DMS79 treated with DMSO at 0.1 percent for 48 hours (cell line): Measurements from ENCODE around the gene ZNF546.
"Not testable (repeated sequence)": the region's sequence is repeated elsewhere in the genome, so short reads cannot be mapped to it uniquely, and the experiment has no call there.

Experiments used
- DNase-seq: peaks from one replicate; lab custom pipeline; 2025; lab: John Stamatoyannopoulos, UW

Gene ZNF546

DNA sequence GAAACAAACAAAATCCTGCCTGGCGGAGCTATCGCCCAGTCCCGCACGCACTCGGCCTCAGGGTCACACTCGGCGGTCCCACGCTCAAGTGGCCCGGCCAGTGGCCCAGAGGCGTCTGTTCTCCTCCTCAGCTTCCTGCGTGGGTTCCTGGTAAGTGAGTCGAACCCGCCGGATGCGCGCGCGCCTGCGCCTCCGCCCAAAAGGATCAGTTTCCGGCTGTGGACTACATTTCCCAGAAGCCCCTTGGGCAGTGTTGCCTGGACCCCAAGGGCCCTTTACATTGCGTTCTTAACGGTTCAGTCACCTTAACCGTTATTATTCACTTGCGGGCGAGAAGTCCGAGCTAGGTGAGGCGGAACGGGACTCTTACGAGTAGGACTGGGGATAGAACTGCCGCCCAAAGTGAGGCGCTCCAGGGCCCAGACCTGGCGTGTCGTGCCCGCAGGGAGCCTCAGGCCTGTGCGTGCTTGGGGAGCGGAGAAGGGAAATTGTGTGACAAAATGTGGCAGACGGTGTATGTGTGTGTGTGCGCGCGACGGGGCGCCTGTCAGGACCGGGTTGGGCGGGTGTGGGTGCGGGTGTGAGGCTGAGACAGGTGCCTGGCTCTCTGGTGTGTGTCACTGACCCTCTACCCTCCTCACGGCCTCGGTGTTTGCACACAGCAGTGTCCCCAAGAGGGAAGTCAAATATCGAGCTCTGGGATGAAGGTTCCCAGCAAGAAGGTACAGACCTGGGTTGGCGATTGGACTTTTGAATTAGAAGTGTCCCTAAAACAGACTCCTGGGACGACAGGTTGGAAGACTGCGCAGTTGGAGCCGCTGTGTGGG, at the start of gene ZNF546:
ZNF546 (plus strand) TSS at position 250 of the 827 bp plus-strand sequence. CDS start 1,267 bp downstream, outside the sequence.
- DNase-seq, result peak; percentile 88

DNA sequence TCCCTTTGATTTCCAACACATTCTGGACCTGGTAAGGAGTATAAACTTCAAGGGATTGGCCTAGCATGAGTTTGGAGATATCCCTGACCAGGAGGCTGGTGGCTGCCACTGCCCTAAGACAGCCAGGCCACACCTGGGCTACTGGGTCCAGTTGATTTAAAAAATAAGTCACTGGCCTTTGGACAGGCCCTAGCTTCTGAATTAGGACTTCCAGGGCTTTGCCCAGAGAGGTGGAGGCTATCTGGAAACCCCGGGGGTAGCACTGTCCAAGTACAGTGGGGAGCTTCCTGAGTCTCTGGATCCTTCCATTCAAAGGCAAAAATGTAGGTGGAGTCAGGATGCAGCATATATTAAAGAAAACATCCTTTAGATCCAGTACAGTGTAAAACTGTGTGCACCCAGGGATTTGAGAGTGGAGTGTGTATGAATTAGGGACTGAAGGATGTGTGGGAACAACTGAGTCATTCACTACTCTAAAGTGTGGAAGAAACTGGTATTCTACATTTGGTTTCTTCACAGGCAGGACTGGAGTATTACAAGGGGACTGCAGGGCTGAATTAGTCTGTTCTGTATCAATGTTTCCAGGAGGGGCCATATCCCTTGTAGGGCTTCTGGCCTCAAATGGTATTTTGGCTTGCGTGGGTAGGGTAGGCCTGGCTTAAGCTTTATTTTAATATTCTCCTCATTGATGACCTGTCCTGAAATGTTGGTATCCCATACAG, 47.7 kb upstream of the ZNF546 start:
- no peak for DNase-seq

DNA sequence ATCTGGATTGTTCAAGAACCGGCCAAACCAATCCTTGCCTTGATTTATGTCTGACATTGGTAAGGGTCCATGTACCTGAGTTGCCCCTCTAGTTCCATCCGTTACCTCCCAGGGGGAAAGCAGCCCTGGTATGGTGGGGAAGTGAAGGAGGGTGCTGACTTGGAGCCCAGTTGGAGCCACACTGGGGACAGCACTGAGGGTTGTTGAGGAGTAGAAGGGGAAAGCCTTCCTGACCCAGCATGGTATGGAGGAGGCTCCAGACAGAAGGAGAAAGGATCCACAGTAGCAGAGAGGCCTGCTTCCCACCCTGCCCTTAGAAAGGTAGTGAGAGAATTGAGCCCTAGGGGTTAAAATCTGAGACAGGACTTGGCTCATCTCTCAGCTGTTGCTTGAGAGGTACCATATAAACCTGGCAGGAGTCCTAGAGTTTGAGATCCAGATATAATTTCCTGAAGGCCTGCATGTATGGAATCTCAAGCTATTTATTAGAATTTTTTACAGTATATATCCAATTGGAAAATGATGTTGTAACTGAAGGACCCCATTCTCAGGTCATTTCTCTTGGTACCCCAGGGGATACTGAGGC, 45.7 kb upstream of the ZNF546 start:
- no peak for DNase-seq

DNA sequence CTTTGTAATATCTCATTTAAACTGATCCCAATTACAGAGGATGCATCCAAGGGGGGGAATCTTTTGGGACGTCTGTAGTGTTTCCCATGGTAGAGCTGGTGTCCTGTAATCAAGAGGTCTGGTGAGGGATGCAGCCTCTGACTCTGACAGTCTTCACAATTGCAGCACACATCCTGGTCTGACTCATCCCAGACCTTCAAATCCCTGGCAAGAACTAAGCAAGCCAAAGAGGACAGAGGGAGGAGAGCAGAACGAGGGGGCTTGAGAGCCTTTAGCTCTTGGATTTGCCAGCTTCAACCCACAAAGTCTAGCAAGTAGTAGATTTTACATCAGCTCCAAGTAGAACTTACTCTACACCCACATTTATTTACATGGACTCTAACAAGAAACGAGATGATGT, 45.2 kb upstream of the ZNF546 start:
- DNase-seq, result no peak

DNA sequence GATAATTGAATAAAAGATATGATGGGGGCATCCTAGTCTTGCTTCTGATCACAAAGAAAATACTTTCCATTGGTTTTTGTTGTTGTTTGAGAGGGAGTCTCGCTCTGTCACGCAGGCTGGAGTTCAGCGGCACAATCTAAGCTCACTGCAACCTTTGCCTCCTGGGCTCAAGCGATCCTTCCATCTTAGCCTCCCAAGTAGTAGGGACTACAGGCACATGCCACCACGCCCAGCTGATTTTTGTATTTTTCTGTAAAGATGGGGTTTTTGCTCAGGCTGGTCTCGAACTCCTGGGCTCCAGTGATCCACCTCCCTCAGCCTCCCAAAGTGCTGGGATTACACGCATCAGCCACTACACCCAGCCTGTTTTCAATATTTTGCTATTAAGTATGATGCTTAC, 42.9 kb upstream of the ZNF546 start:
- DNase-seq, result no peak

DNA sequence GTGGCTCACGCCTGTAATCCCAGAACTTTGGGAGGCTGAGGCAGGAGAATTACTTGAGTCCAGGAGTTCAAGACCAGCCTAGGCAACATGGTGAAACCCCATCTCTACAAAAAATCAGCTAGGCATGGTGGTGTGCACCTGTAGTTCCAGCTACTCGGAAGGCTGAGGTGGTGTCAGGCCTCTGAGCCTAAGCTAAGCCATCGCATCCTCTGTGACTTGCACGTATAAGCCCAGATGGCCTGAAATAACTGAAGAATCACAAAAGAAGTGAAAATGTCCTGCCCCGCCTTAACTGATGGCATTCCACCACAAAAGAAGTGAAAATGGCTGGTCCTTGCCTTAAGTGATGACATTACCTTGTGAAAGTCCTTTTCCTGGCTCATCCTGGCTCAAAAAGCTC, 39.0 kb upstream of the ZNF546 start:
- not testable (repeated sequence) for DNase-seq

DNA sequence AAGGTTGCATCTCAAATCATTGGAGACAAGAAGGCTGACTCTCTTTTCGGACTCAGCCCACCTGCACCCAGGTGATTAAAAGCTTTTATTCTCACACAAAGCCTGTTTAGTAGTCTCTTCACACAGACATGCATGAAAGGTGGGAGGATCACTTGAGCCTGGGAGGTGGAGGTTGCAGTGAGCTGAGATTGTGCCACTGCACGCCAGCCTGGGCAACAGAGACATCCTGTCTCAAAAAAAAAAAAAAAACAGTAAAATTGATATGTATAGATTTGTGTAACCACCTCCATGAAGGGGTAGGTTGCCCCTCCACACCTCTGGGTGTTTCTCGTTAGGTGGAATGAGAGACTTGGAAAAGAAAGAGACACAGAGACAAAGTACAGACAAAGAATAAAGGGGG, 37.9 kb upstream of the ZNF546 start:
- not testable (repeated sequence) for DNase-seq

DNA sequence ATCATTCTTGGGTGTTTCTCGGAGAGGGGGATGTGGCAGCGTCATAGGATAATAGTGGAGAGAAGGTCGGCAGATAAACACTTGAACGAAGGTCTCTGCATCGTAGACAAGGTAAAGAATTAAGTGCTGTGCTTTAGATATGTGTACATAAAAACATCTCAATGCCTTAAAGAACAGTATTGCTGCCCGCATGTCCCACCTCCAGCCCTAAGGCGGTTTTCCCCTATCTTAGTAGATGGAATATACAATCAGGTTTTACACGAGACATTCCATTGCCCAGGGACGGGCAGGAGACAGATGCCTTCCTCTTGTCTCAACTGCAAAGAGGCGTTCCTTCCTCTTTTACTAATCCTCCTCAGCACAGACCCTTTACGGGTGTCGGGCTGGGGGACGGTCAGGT, 37.5 kb upstream of the ZNF546 start:
- not testable (repeated sequence) for DNase-seq

DNA sequence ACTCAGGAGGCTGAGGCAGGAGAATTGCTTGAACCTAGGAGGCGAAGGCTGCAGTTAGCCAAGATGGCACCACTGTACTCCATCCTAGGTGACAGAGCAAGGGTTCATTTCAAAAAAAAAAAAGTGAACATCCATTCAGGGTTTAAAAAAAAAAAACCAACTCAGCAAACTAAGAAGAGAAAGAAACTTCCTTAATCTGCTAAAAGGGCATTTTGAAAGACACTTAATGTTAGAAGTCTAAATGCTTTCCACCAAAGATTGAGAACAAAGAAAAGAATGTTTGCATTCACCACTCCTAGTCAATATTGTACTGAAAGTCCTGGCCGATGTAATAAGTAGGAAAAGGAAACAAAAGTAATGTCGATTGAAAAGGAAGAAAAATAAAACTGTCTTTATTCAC, 33.0 kb upstream of the ZNF546 start:
- DNase-seq, result no peak

DNA sequence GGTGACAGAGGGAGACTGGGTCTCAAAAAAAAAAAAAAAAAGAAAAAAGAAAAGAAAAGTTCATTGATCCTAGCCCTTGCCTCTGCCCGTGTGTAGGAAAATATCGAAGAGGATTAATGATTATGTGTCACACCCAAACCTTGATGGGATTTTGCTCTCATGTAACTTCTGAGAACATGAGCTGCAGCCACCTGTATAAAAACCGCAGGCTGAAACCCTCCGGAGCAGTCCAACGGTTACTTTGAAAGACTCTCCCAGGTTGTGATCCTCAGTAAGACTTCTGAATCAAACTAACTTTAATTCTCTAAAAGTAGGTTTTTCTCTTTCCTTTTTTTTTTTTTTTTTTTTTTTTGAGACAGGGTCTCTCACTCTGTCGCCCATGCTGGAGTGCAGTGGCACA, 30.2 kb upstream of the ZNF546 start:
- DNase-seq, result no peak

DNA sequence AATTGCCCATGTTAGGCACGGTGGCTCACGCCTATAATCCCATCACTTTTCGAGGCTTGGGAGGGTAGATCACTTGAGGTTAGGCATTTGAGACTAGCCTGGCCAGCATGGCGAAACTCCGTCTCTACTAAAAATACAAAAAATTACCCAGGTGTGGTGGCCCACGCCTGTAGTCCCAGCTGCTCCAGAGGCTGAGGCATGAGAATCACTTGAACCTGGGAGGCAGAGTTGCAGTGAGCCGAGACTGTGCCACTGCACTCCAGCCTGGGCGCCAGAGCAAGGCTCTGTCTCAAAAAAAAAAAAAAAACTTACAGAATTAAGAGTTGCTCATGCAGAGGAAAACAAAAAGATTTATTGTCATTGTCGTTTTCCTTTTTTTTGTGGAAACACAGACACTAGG, 29.3 kb upstream of the ZNF546 start:
- DNase-seq, result no peak

DNA sequence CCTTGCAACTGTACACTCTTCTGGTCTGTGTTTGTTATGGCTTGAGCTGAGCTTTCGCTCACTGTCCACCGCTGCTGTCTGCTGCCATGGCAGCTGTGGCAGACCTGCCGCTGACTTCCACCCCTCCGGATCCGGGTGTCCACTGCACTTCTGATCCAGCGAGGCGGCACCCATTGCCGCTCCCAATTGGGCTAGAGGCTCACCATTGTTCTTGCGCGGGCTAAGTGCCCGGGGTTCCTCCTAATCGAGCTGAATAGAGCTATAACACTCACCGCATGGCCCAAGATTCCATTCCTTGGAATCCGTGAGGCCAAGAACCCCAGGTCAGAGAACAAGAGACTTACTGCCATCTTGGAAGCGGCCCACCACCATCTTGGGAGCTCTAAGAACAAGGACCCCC, 28.1 kb upstream of the ZNF546 start:
- DNase-seq, result no peak

DNA sequence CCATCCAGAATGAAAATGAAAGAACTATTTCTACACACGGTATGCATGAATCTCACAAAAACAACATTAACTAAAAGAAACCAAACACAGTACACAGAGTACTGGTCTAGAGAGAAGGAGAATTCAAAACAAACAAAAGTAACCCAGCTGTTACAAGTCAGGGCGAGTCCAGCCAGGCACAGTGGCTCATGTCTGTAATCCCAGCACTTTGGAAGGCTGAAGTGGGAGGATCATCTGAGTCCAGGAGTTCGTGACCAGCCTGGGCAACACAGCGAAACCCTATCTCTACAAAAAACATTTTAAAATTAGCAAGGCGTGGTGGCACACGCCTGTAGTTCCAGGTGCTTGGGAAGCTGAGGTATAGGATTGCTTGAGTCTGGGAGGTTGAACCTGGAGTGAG, 27.6 kb upstream of the ZNF546 start:
- no peak for DNase-seq

DNA sequence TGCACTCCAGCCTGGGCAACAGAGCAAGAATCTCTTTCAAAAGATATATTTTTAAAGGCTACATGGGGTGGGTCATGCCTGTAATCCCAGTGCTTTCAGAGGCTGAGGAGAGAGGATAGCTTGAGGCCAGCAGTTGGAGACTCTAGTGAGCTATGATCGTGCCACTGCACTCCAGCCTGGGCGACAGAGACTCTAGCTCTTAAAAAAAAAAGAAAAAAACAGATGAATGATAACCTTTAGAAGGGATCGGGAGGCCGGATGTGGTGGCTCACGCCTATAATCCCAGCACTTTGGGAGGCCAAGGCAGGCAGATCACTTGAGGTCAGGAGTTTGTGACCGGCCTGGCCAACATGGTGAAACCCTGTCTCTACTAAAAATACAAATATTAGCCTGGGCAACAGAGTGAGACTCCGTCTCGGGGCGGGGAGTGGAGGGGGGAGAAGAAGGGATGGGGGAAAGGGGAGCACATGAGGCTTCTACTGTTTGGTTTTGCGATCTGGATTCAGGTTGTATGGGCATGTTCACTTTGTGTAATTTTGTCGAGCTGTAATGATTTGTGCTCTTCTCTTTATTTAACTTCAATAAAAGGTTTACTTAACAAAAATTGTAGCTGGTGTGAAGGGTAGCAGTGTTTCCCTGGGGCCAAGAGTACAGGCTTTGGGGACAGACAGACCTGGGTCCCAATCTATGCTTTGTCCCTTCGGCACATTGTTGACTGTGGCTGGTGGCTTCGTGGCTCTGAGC, 27.0 kb upstream of the ZNF546 start:
- no peak for DNase-seq

DNA sequence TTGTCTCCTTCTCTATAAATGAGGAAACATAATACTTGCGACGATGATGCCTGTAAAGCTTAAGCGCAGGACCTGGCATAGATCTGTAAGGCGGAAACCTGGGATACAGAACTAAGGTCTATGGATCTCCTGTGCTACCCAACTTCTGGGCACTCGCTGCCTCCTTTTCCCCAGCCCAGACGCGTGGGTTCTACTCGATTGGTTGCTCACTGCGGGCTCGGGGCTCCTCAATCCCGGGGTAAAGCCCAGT, 26.5 kb upstream of the ZNF546 start:
- DNase-seq, result peak; percentile 54

DNA sequence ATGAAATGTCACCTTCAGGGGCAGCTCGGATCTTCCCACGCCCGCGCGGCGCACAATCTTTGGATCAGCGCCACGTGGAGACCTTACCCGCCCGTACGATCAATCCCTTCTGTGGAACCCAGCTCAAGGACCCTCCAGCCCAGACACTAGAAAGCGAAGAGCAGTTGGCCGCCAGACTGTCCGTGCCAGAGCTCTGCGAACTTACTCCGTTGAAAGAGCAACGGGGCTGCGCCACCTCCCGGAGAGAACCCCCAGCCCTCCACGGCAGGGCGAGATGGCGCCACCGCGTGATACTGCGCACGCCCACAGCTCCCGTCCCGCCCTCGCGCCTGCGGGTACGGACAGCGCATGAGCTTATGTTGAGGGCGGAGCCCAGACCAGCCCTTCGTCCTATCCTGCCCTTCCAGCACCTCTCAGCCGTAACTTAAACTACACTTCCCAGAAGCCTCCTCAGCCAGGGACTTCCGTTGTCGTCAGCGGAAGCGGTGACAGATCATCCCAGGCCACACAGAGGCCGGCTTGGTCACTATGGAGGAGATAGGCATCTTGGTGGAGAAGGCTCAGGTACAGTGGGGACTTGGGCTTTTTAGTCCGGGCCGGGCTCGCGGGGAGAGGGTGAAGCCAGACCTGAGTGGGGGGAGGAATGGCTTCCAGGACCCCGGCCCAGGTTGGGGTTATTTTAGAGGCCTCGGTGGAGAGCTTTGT, 26.0 kb upstream of the ZNF546 start, which contains the start of gene PSMC4:
PSMC4 (plus strand) TSS at position 491 of the 705 bp plus-strand sequence; CDS start at position 529, 38 bp downstream.
- DNase-seq, result peak; percentile 99

DNA sequence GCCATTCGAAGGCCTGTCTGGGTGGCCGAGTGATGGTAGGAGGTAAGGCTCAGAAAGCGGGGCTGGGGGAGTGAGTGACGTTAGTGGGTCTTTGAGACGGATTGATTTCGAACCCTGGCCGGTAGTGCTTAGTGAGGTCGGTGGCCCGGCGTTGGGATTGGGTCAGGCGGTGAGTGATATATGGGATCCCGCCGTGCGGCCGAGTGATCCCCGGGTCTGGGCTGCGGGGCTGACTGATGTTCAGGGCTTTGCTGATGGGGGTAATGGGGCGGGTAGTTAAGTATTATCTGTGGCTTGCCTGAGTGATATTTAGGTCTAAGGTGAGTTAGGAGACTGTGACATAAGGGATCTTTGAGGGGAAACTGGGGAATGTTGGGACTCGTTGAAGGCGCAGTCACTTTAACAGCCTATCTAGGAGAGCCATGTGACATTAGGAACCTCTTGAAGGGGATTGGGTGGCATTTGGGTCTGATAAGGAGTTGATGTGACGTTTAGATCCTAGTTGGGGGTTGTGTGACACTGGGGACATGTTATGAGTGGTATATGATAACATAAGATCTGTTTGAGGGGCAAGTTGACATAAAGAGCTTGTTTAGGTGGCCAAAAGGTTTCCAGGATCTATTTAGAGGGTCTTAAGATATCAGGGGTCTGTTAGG, 25.4 kb upstream of the ZNF546 start:
- DNase-seq, result no peak

DNA sequence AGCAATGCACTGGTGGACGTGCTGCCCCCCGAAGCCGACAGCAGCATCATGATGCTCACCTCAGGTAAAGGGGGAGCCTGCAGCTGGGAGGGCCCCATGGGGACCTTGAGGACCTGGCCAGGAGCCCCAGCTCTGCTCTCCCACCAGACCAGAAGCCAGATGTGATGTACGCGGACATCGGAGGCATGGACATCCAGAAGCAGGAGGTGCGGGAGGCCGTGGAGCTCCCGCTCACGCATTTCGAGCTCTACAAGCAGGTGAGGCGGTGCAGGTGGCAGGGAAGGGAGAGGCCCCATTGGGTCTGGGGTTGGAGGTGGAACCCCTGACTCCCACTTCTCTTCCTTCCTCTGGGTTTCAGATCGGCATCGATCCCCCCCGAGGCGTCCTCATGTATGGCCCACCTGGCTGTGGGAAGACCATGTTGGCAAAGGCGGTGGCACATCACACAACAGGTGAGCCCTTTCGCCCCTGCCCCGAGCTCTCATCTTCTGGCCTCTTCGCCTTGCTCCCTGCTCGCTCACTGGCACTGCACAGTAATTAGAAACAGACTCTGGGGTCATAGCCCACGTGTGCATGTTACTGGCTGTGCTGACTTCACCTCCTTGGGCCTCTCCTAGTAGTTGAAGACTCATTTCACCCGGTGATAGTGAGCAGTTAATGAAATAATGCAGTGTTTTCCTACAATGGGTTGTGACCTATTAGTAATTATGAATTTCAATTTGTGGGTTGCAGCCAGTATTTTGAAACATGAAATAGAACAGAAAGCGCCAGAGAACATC, 22.3 kb upstream of the ZNF546 start:
- DNase-seq, result no peak

DNA sequence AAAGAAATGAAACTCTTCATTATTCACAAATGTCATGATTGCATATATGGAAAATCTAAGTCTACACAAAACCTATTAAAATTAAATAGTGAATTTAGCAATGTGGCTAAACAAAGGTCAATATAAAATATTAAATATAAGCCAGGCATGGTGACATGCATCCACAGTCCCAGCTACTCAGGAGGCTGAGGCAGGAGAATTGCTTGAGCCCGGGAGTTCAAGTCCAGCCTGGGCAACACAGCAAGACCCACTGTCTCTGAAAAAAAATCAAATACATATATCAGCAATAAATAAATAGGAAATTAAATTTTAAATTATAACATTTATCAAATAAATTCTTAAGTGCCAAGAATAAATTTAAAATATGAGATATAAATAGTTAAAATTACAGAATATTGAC, 14.0 kb upstream of the ZNF546 start:
- no peak for DNase-seq

DNA sequence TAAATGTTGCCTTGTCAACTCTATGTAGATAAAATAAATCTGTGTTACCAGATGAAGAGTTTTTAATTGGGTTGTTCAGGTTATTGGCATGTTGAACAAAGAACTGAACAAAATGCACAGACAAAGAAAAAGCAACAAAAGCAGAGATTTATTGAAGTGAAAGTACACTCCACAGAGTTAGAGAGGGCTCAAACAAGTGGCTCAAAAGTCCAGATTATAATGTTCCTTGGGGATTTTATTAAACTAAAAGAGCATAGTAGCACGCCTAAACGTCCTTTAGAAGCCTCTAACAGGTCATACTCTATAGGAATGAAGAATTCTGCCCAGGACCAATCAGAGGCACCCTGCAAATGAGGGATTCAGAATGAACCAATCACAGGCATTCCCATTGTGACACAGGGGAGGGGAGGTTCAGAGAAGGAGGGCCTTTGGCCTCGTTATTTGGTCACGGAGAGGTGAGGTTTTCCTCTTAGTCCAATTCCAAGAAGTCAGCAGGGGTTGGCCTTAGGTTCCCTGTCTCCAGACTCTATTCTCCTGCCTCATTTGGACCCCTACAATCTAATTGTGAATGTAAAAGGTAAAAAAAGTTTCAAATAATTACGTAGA, 13.1 kb upstream of the ZNF546 start:
- no peak for DNase-seq
